Aortic smooth muscle cell (primary cell): ENCODE data around the gene KIF20A. TPM values are rescaled to one million over a fixed set of nuclear protein-coding genes. Genes with fewer than 3 reads are reported as not detected.

Source experiments
- total RNA-seq: library from RNA; depleted of rRNA; stranded (reverse); fragments of >200 nt; gene quantifications from 2 replicates; pipeline ENCODE4 v1.2.3, GENCODE V29; 2014

KIF20A gene
- 59.3 and 69.1 TPM in 2 replicates for total RNA-seq

GRCh38 chr5:138178516-138179276 is at the start of gene KIF20A, which contains the start of gene BRD8:
TSS of gene KIF20A (plus strand) at chr5:138179112. CDS start at chr5:138179681, 569 bp downstream.
TSS of gene BRD8 (minus strand) at chr5:138178630. CDS start at chr5:138178614, 16 bp downstream.

GRCh38 chr5:138138949-138139780 is 39.7 kb upstream of the KIF20A start, which contains the start of gene NME5:
TSS of gene NME5 (minus strand) at chr5:138139428. CDS start at chr5:138138780, 648 bp downstream.

GRCh38 chr5:138213161-138214029 is 34.5 kb downstream of the KIF20A start, which contains the start of gene CDC23:
TSS of gene CDC23 (minus strand) at chr5:138213323. CDS start at chr5:138213312, 11 bp downstream.

Other genes starting within 250 kb of the KIF20A start
- gene FAM13B, start 146.0 kb upstream of the KIF20A start, total RNA-seq: 18.6 and 23.0 TPM in 2 replicates
- not detected in 2 replicates for gene WNT8A, start 95.1 kb upstream of the KIF20A start, total RNA-seq
- gene NME5, start 39.7 kb upstream of the KIF20A start, total RNA-seq: 4.8 and 5.0 TPM in 2 replicates
- 38.8 and 46.0 TPM in 2 replicates for gene BRD8, start 482 bp upstream of the KIF20A start, total RNA-seq
- gene CDC23, start 34.2 kb downstream of the KIF20A start, total RNA-seq: 18.9 and 21.1 TPM in 2 replicates
- not detected in 2 replicates for gene GFRA3, start 95.5 kb downstream of the KIF20A start, total RNA-seq
- 3.0 and 4.9 TPM in 2 replicates for gene CDC25C, start 152.7 kb downstream of the KIF20A start, total RNA-seq
- 21.4 and 26.5 TPM in 2 replicates for gene FAM53C, start 159.2 kb downstream of the KIF20A start, total RNA-seq
- 39.6 and 45.8 TPM in 2 replicates for gene KDM3B, start 173.6 kb downstream of the KIF20A start, total RNA-seq